GM18517 (cell line): Measurements from ENCODE around the gene TMEM119.
A peak's percentile ranks its signal among the peaks of the same experiment; 100 is the strongest.
"Not testable (repeated sequence)": the region's sequence is repeated elsewhere in the genome, so short reads cannot be mapped to it uniquely, and the experiment has no call there.

Source experiments
- ATAC-seq: cut with Tn5 transposase; IDR thresholded peaks from one replicate; pipeline ENCODE4 v1.9.1; 2021; ENCODE audit warnings: mild to moderate bottlenecking, moderate library complexity; ENCODE audit not compliant: unreplicated experiment

TMEM119 gene

DNA sequence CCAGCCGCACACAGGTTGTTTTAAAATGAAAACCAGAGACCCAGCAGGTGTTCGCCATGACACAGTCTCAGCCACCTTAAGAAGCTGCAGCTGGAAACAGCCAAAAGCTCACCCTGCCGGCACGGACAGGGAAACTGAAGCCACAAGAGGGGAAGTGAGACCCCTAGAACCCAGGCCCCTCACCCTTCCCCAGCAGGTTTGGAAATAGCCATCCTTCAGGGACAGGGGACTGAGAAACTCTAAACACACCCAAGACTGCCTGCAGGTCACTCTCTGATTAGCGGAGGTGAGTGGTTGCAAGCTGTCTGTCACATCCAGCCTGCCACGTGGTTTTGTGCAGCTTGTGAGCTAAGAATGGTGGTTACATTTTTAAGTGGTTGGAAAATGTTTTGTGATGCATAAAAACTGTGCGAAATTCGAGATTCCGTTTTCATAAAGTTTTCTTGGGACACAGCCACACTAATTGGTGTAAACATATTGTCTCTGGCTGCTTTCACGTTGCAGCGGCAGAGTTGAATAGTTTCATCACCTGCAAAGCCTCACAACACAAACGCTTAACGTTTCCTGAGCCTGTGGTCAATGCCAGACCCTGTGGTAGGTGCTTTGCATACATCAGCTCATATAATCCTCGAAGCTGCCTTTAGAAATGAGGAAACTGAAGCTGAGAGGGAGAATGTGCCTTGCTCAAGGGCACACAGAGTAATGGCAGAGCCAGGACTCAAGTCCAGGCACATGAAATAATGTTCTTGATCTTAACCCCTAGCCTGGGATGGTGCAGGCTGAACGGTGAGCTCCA is 37.5 kb upstream of the TMEM119 start:
- peak; percentile 50 for ATAC-seq

DNA sequence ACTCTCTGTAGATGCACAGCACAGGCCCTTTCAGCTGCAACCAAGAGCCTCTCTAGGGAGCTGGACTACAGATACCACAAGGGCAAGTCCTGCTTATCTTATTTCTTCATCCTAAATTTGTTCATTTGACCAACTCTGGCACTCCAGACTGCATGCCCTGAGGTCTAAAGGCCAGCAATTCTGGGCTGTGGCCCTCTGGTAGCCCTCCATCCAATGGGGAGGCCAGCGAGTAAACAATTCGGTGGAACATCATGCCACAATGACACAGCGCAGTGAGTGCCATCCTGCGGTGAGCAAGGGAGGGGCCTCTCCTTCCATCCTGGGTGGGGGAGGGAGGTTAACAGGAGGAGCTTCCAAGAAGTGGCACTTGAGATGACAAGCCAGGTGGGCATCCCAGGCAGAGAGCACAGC is 36.5 kb upstream of the TMEM119 start:
- ATAC-seq, result no peak

DNA sequence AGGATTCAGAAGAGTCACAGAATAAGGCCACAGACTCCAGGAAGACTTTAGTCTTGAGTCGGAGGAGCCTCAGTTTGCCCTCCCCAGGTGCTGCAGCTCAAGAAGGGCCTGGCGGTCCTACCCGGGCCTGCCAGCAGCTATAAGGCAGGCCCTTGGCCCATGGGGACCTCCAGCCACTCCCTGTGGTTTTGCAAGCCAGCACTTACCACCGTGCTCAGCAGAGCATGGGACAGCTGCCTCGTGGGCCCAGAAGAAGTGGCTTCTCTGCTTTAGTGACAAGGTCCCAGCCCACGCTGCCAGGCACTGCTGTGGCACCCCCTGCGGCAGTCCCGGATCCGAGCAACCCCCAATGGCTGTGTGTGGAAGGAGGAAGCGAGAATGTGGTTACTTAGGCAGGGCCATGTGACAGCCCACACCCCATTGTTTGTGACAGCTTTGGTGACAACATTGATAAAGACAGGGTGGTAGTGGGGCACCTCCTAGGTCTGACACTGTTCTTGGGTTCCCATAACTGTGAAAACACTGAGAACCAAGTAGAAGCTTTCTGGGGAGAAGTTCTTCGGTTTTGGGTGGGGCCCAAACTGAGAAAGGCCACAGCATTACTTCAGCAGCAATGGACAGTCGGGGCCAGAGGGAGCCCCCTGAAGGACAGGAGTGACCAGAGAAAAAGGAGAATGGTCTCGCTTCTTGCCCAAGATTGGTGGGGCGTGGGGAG is 35.8 kb upstream of the TMEM119 start, which contains the start of gene SELPLG:
Gene SELPLG (minus strand): TSS at position 361 of the 715 bp plus-strand sequence. CDS start 9,587 bp downstream, outside the sequence.
- peak; percentile 58 for ATAC-seq

DNA sequence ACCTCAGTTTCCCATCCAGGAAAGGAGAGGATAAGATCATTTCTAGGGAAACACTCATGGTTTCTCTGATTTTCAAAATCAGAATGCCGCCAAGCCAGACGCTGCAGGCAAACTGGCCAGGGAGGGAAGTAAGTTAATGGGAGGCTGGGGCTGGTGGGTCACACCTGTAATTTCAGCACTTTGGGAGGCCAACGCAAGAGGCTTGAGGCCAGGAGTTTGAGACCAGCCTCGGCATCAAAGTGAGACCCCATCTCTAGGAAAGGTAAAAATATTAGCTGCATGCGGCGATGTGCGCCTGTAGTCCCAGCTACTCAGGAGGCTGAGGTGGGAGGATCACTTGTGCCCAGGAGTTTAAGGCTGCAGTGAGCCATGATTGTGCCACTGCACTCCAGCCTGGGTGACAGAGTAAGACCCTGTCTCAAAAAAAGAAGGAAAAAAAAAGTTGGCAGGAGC is 35.2 kb upstream of the TMEM119 start:
- ATAC-seq, result no peak

DNA sequence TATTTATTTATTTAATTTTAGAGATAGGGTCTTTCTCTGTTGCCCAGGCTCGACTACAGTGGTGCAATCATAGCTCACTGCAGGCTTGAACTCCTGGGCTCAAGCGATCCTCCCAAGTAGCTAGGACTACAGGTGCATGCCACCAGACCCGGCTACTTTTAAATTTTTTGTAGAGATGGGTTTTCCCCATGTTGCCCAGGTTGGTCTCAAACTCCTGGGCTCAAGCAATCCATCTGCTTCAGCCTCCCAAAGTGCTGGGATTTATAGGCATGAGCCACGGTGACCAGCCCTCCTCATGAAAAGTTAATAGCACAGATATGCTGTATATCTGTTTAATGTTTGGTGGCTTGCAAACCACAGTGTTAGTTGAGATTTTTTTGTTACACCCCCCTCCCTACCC is 33.4 kb upstream of the TMEM119 start:
- ATAC-seq, result not testable (repeated sequence)

DNA sequence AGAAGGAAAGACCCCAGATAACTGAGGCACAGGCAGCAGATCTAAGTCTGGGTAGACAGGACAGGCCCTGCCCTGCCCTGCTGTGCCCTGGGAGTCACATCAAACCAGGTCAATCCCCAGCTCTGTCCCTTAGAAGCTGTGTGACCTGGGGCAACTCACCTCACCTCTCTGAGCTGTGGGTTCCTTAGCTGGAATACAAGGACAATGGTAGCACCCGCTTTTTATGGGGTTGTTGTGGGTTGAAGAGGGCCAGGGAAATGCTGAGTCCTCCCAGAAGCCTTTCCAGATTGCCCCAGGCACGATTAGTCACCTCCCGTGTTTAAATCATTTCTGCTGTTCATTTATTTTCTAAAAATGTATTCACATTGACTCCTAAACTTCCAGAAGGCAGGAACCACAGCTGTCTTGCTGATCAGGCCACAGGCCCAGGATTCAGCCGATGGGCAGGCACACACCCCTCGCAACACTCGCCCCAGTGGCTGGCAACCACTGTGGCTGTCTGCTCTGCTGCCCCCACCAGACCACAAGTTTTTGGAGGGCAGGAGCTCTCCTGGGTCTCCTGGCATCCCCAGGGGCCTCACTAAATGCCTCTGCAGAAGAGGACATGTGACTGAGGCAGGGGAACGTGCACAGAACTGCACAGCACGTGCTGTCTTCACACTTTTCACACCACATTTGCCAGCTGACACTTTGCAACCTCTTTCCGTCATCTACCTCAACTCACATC is 32.8 kb upstream of the TMEM119 start:
- ATAC-seq, result no peak

DNA sequence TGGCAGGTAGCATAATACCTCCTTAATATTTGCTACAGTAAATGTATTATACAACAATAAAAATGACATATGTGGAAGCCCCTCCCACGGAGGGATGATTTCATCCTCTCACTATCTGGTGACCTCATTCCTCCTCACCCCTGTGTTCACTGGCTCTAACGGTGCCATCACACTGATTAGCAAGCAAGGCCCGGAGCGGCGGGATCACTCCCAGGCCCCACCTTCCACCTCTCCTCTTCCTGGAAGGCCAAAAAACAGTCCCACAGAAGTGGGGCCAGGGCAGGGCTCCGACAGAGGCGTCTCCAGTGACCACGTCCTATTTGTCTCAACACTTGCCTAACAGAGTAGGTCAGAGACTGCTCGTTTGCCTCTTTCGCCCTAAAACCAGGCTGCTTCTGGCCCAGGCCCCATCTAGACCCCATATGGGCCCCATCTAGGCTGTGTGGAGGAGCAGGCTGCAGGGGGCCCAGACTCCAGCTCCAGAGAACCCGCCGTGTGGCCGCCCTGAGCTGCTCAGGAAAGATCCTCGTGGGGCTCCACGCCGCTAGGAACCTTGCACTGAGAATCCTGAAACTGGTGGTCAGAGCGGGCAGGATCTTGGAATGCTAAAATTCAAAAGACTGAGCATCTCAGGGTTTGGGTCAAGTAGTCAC is 32.1 kb upstream of the TMEM119 start:
- no peak for ATAC-seq

DNA sequence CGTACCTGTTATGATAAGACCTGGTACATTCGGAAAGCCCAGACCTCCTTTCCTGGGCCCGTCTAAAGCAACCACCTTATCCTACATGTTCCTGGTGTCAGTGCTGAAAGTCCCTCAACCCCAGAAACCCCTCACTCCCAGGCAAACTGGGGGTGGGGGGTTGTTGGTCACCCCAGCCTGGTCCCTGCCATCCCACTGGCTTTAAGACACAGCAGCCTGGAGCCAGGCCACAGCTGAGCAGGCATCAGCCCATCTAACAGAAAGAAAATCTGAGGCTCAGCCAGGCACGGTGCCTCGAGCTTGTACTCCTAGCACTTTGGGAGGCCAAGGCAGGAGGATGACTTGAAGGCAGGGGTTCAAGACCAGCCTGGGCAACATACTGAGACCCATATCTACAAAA is 31.3 kb upstream of the TMEM119 start:
- no peak for ATAC-seq

DNA sequence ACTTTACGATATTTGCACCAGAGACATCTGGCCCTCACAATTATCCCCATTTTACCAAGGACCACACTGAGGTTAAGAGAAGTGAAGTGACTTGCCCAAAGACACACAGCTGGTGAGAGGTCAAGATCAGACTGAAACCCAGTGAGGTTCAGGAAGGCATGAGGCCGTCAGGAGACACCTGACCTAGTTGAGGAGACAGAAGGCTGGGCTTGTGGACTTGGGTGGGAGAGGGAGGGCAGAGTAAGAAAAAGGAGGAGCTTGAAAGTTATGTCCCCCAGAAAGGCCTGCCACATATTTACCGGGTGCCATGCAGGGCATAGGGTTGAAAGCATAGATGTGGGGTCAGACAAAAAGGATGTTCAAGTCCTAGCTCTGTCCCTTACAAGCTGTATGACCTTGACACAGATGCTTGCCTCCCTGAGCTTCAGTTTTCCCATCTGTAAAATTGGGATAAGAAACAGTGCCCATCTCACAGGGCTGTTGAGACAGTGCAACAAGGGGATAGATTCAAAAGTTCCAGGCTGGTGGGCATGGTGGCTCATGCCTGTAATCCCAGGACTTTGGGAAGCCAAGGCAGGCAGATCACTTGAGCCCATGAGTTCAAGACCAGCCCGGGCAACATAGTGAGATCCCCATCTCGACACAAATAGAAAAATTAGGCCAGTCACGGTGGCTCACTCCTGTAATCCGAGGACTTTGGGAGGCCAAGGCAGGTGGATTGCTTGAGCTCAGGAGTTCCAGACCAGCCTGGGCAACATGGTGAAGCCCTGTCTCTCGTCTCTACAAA is 29.4 kb upstream of the TMEM119 start:
- no peak for ATAC-seq

DNA sequence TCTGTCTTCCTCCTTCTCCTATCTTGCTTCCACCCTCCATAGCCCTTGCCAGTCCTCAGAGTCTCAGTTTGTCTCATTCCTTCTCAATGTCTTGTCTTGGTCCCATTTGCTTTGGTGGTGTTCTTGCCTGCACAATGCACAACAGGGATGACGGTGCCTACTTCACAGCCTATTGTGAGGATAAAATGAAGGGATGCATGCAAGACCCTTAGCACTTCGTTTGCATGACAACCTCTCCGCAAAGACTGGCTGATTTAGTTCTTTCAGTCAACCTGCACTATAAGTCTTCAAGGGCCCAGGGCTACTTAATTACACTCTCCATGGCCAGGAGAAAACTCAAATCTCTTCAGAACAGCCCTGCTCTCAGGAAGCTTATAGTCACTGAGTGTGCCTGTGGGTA is 27.3 kb upstream of the TMEM119 start:
- ATAC-seq, result no peak

DNA sequence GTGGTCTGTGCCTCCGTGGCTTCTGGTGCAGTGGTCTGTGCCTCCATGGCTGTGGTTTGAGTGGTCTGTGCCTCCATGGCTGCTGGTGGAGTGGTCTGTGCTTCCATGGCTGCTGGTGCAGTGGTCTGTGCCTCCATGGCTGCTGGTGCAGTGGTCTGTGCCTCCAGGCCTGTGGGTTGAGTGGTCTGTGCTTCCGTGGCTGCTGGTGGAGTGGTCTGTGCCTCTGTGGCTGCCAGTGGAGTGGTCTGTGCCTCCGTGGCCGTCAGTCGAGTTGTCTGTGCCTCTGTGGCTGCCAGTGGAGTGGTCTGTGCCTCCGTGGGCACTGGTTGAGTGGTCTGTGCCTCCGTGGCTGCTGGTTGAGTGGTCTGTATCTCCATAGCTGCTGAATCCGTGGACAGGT is 25.7 kb upstream of the TMEM119 start:
- ATAC-seq, result no peak

DNA sequence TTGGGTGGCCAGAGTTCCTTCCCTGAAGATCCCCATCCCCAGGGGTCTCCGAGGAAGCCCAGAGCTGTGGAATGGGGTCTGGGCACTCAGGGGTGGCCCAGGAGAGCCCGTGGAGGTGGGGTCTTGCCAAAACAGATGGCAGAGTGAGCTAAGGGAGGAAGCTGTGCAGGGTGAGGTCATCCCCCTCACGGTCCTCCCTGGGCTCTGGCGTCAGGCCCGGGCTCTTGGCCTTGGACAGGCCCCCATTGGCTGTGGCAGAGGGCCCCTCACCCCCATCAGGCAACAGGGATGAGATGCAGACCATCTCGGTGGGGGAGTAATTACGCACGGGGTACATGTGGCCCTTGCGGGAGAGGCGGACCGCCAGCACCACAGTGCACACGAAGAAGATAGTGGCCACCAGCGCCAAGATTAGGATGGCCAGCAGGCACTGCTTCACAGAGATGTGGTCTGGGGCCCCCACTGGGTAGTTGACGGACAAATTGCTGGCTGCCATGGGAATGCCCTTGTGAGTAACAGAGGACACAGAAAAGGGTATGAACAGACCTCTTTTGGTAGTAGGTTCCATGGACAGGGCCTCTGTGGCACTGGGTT is 25.1 kb upstream of the TMEM119 start:
- no peak for ATAC-seq

DNA sequence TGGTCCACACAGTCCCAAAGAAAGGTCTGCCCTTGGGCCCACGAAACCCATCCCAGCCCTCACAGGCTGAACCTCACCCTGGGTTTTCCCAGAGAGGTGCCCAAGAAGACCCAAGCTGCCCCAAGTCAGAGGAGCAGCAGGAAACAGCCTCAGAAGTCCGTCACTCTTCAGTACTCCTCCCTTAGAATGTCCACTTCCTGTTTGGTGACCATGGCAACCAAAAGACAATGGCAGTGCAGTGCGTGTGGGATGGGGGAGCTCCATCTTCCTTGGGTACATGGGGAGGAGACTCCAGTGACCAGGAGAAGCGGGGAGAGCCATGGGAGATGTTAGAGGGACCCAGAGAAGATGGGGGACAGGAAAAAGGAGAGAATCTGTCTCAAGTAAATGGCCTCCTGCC is 24.5 kb upstream of the TMEM119 start:
- ATAC-seq, result no peak

DNA sequence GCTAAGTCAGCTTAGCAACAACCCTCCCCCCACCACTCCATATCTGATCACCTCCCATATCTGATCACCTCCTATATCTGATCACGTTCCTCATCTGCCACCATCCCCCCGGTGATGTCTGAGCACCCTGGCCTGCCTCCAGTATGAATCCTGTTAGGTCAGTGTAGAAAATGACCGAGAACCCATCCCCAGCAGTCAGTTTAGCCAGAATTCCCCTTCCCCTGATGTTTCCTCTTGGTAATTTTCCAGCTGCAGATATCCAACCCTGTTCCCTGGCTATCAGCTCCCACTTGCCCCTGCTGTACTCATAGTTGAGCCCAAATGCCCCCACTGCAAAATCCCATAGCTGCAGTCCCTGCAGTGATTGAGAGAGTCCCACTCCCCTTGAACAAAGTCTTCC is 23.3 kb upstream of the TMEM119 start:
- no peak for ATAC-seq

DNA sequence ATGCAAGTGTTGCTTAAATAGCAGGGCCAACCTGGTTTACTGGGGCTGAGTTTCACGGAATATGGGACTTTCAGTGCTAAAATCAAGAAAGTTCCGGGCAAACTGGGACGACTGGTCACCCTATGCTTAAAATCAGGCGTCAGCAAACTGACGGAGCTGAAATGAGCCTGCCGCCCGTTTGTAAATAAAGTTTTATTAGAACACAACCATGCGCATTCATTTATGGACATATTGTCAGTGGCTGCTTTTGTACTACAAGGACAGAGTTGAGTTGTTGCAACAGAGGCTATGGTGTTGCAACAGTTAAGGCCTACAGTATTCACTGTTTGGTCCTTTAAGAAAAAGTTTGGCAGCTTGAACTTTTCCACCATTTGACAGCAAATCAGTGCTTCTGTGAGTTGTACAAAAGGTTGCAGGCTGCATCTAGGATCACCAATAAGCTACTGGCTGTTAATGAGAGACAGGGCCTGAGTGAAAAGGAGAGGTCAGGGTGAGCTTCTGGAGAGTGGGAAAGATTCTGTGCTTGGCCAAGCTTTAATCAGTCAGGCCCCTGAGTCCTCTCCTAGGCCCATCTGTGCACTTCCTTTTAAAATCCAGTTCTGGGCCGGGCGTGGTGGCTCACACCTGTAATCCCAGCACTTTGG is 22.5 kb upstream of the TMEM119 start:
- ATAC-seq, result no peak

DNA sequence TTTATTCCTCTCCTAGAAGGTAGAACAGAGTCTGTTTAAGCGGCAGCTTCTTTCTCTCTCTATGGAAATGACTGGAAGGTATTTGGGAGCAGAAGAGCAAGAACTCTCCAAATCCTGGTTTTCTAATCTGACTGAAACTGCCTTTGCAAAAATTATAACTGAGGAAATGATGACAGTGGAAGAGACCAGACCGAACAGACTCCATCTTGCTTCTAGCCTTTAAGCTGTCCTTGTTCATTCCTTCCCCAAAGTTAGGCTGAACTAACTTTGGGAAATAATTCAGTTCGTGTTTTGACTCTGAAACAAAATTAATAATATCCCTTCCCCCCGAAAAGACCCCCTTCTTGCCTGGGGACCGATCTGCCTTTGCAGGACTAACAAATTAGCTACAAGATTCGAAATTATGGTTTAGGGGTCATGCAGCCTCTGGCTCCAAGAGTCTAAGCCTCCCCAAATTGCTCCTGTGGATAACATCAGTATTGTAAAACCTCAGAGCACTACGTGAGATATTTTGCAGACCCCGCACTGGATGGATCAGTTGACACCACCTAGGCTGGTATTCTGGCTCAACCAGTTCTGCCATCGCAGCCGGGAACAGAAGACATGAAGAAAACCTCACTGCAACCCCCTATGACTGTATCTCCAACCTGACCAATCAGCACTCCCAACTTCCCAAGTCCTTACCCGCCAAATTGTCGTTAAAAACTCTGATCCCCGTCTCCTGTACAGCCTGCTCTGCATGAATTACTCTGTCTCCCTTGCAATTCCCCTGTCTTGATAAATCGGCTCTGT is 21.7 kb upstream of the TMEM119 start:
- ATAC-seq, result no peak

DNA sequence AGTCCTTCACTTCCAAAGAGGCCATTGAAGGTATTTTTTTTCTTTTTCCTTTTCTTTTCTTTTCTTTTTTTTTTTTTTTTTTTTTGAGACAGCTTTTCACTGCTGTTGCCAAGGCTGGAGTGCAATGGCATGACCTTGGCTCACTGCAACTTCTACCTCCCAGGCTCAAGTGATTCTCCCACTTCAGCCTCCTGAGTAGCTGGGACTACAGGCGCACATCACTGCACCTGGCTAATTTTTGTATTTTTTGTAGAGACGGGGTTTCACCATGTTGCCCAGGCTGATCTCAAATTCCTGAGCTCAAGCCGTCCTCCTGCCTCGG is 21.0 kb upstream of the TMEM119 start:
- ATAC-seq, result not testable (repeated sequence)

DNA sequence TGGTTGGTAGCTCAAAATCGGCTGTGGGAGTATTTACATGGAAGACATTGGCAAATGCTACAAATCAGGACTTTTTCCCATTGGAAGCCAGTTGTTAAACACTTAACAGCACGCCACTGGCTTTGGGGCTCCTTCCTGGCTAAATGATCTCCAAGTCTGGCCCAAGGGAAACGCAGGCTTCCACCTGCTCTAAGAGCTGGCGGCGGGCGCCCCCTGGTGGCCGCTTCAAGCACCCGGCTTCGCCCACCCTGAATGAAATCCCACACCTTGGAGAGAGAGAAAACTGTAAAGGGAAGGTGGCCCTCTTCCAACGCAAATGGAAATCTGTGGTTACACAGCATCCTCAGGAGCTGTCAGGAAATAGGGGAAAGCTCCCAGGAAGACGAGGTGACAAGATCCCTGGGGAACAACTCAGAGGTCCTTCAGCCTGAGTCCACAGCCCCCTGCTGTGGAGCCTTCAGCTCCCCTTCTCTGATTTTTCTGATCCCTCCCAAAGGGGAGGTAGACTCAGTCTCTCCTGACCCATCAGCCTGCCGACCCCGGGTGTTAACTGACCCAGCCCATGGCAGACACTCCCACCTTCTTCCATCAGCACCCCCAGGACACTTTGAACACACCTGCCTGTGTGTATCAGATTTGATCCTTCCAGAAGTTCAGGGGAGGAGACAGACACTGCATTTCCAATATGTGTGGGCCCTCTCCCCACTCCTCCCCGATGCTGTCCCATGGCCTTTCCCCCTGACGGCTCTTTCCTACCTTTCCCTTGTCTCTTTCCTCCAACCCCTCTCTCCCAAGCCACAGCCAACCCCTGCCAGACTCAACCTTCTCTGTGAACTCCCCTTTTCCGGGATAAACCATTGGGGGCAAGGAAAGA is 20.4 kb upstream of the TMEM119 start:
- peak; percentile 68 for ATAC-seq
